B cell (primary cell): ENCODE measurements around the gene CSTF3. TPM values are rescaled to one million over a fixed set of nuclear protein-coding genes. Genes with fewer than 3 reads are reported as not detected.

ENCODE experiments used
- ATAC-seq: fragments of 200-7000 bp; cut with Tn5 transposase; one replicate; pipeline ENCODE4 v1.10.0; 2021; ENCODE audit warnings: low read depth, mild to moderate bottlenecking, moderate number of reproducible peaks, moderate library complexity
- CTCF ChIA-PET: fragments of 350-600 bp; sonication (Branson Sonifier 250); formaldehyde crosslinking; loops from one replicate; lab custom pipeline; 2021; ENCODE audit warnings: antibody characterized with exemption, inconsistent platforms; lab: Charles Lee
- POLR2A ChIA-PET: fragments of 350-600 bp; sonication (Branson Sonifier 250); formaldehyde crosslinking; loops from one replicate; lab custom pipeline; 2021; ENCODE audit warnings: antibody characterized with exemption; lab: Charles Lee
- DNase-seq: peaks from one replicate; pipeline ENCODE4 v3.0.0; 2013
- H2AFZ ChIP-seq: 2 replicates; pipeline ENCODE4 v1.6.1; 2012; ENCODE audit warnings: mild to moderate bottlenecking, low read depth, low read length; ENCODE audit not compliant: insufficient read depth, poor library complexity, severe bottlenecking
- H3K27ac ChIP-seq, 2 donors: 1 replicate in 1 of 2; 2 replicates in 1 of 2; pipeline ENCODE4 v1.5.1; 2012 to 2013; ENCODE audit warnings: low read length in 2 of 2, mild to moderate bottlenecking in 2 of 2, moderate library complexity in 1 of 2
- H3K27me3 ChIP-seq, 4 experiments: fragments of 200-600 bp in 1 of 4; sonication (generic) in 1 of 4; replicated peaks in 1 of 4; 1 replicate in 2 of 4; 2 replicates in 2 of 4; pipeline versions ENCODE4 v1.6.1 to v1.7.0; 2013 to 2016; ENCODE audit warnings: low read length in 3 of 4, mild to moderate bottlenecking in 2 of 4, mixed read lengths in 1 of 4, moderate library complexity in 1 of 4; ENCODE audit not compliant: insufficient read depth in 4 of 4, control insufficient read depth in 3 of 4; ENCODE audit errors: control extremely low read depth in 1 of 4
- H3K36me3 ChIP-seq, 2 experiments: replicated peaks in 1 of 2; 1 replicate in 1 of 2; 2 replicates in 1 of 2; pipeline versions ENCODE4 v1.6.1 to v1.7.1; 2013; ENCODE audit warnings: low read length in 1 of 2; ENCODE audit not compliant: insufficient read depth in 2 of 2, control insufficient read depth in 1 of 2; ENCODE audit errors: control extremely low read depth in 1 of 2, extremely low read depth in 1 of 2
- H3K4me1 ChIP-seq, 2 donors: fragments of 200-600 bp in 1 of 2; sonication (generic) in 1 of 2; 1 replicate in 1 of 2; 2 replicates in 1 of 2; pipeline versions ENCODE4 v1.5.1 to v1.6.1; 2013 to 2017; ENCODE audit warnings: low read length in 2 of 2; ENCODE audit not compliant: control insufficient read depth in 2 of 2, insufficient read depth in 2 of 2
- H3K4me2 ChIP-seq: replicated peaks from 2 replicates; pipeline ENCODE3; 2012; ENCODE audit warnings: mild to moderate bottlenecking, low read depth, low read length; ENCODE audit not compliant: poor library complexity, severe bottlenecking
- H3K4me3 ChIP-seq, 5 experiments: fragments of 200-600 bp in 1 of 5; sonication (generic) in 1 of 5; 1 replicate in 3 of 5; 2 replicates in 2 of 5; pipeline versions ENCODE4 v1.5.1 to v1.7.0; 2011 to 2016; ENCODE audit warnings: low read length in 4 of 5, mild to moderate bottlenecking in 4 of 5, low read depth in 2 of 5, control low read depth in 1 of 5, moderate library complexity in 1 of 5; ENCODE audit not compliant: insufficient read depth in 1 of 5; ENCODE audit errors: control extremely low read depth in 1 of 5, extremely low read depth in 1 of 5
- H3K79me2 ChIP-seq: fragments of 200-600 bp; sonication (generic); one replicate; pipeline ENCODE4 v1.6.0; 2016; ENCODE audit warnings: low read length; ENCODE audit not compliant: control insufficient read depth, insufficient read depth
- H3K9ac ChIP-seq: fragments of 200-600 bp; sonication (generic); 2 replicates; pipeline ENCODE4 v1.6.1; 2017; ENCODE audit warnings: mild to moderate bottlenecking, low read length, moderate library complexity
- H3K9me3 ChIP-seq, 3 donors: one replicate each; pipeline versions ENCODE4 v1.6.1 to v1.7.1; 2013; ENCODE audit warnings: low read length in 2 of 3; ENCODE audit not compliant: control insufficient read depth in 2 of 3, insufficient read depth in 1 of 3; ENCODE audit errors: control extremely low read depth in 1 of 3
- H4K20me1 ChIP-seq: 2 replicates; pipeline ENCODE4 v1.6.0; 2012; ENCODE audit warnings: mild to moderate bottlenecking, low read length; ENCODE audit not compliant: insufficient read depth, control insufficient read depth, poor library complexity, severe bottlenecking
- H3K27ac Mint-ChIP-seq: one replicate; pipeline ENCODE4 v1.8.0; 2021; ENCODE audit warnings: mixed read lengths
- H3K27me3 Mint-ChIP-seq: one replicate; pipeline ENCODE4 v1.8.0; 2021; ENCODE audit warnings: mixed read lengths
- H3K4me1 Mint-ChIP-seq: one replicate; pipeline ENCODE4 v1.8.0; 2021; ENCODE audit warnings: mixed read lengths
- H3K4me3 Mint-ChIP-seq: one replicate; pipeline ENCODE4 v1.8.0; 2021; ENCODE audit warnings: mixed read lengths
- H3K9me3 Mint-ChIP-seq: one replicate; pipeline ENCODE4 v1.8.0; 2022; ENCODE audit warnings: mixed read lengths; ENCODE audit not compliant: insufficient read depth
- EZH2 ChIP-seq: IDR thresholded peaks from 2 replicates; pipeline ENCODE4 v1.6.1; 2012; ENCODE audit warnings: borderline replicate concordance, low read depth, mild to moderate bottlenecking, moderate library complexity, low read length; ENCODE audit not compliant: insufficient read depth, poor library complexity, severe bottlenecking
- WGBS: methylation state at CpG from one replicate; pipeline ENCODE4 v1.1.5; 2013; ENCODE audit warnings: missing lambda C conversion rate; ENCODE audit not compliant: insufficient coverage; 5-methylcytosine and 5-hydroxymethylcytosine counted together
- intact Hi-C: fragments of 100-400 bp; cut with micrococcal nuclease; formaldehyde crosslinking; loops from one replicate; pipeline ENCODE4 v1.10.0; 2022
- polyA plus RNA-seq: library from polyadenylated mRNA; depleted of rRNA; stranded (reverse); fragments of >200 nt; gene quantifications from 2 replicates; pipeline ENCODE4 v1.2.3, GENCODE V29; 2012
- total RNA-seq, 2 donors: library from RNA; stranded (reverse); fragments of 120-200 nt in 1 of 2; gene quantifications; 1 replicate in 1 of 2; 2 replicates in 1 of 2; pipeline versions ENCODE4 v1.2.3 to v1.2.4, GENCODE V29; 2013 to 2022
- TF ChIP-seq, protein P1 (sequence below): fragments of 200-600 bp; IDR thresholded peaks from one replicate; pipeline ENCODE4 v1.8.0; 2022; ENCODE audit warnings: antibody characterized with exemption, mild to moderate bottlenecking

The CSTF3 gene
- total and polyA plus RNA-seq, 2 donors (not counting 1 experiment from before 2014, with no cell fraction given), result 14.4 to 42.2 TPM

DNA sequence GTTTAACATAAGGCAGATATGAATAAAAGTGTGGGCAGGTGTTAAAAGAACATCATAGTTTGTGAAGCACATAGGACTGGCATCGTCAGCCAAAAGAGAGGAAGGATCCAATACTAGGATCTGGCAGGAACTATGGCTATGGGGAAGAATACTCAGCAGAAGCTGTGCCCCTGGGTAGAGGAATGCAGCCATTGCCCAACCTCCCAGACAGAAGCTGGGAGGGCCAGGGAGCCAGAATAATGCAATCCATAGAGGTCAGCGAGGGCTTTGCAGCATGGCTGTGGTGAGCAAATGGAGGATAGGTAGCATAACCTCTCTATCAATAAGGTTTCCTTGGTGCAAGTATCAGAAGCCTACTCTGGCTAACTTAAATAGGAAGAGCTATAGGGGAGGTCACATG is 11.7 kb upstream of the CSTF3 start:
- H3K79me2 ChIP-seq, result no peaks in the 10 kb centered on the region
- ATAC-seq (no peak), DNase-seq (no peak)
- no peak overlapping the region for H2AFZ ChIP-seq
- no peak overlapping the region for H3K27ac ChIP-seq
- H3K4me2 ChIP-seq, result no peak overlapping the region
- no peak overlapping the region for H3K9ac ChIP-seq
- H3K4me1 ChIP-seq, result no peaks in the 10 kb centered on the region
- H4K20me1 ChIP-seq, result no peaks in the 10 kb centered on the region
- Mint-ChIP-seq H3K27ac (no peak overlapping the region), H3K4me3 (no peak overlapping the region), H3K4me1 (no peaks in the 10 kb centered on the region), H3K27me3 (no peaks in the 10 kb centered on the region), H3K9me3 (no peaks in the 10 kb centered on the region)
- H3K27me3 ChIP-seq, result no peaks in the 10 kb centered on the region
- TF ChIP-seq EZH2, result no peak
- TF ChIP-seq, protein P1, sequence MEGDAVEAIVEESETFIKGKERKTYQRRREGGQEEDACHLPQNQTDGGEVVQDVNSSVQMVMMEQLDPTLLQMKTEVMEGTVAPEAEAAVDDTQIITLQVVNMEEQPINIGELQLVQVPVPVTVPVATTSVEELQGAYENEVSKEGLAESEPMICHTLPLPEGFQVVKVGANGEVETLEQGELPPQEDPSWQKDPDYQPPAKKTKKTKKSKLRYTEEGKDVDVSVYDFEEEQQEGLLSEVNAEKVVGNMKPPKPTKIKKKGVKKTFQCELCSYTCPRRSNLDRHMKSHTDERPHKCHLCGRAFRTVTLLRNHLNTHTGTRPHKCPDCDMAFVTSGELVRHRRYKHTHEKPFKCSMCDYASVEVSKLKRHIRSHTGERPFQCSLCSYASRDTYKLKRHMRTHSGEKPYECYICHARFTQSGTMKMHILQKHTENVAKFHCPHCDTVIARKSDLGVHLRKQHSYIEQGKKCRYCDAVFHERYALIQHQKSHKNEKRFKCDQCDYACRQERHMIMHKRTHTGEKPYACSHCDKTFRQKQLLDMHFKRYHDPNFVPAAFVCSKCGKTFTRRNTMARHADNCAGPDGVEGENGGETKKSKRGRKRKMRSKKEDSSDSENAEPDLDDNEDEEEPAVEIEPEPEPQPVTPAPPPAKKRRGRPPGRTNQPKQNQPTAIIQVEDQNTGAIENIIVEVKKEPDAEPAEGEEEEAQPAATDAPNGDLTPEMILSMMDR, result no peak
- WGBS, result 100% methylated on average over 1 of the region's 2 CpGs
- H3K9me3 ChIP-seq, result no peaks in the 10 kb centered on the region
- intact Hi-C loops, result no loop called here
- ChIA-PET POLR2A (no interaction called here), CTCF (interaction anchor here (1.1 kb wide), 1 partner anchor 8 kb away, joined by 3 read pairs; no protein-coding TSS in a partner anchor)
- H3K4me3 ChIP-seq, result no peak overlapping the region
- H3K36me3 ChIP-seq, result no peaks in the 10 kb centered on the region

DNA sequence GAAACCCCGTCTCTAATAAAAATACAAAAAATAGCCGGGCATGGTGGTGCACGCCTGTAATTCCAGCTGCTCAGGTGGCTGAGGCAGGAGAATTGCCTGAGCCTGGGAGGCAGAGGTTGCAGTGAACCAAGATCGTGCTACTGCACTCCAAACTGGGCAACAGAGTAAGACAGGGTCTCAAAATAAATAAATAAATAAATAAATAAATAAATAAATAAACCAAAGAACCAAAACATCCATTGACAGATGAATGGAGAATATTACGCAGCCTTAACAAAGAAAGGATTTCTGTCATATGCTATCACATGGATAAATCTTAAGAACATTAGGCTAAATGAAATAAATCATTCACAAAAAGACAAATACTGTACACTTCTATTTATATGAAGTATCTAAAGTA is 11.1 kb upstream of the CSTF3 start:
- intact Hi-C loops, result no loop called here
- POLR2A ChIA-PET, result no interaction called here
- no peaks in the 10 kb centered on the region for H3K9me3 ChIP-seq
- DNase-seq (no peak), ATAC-seq (no peak)
- CTCF ChIA-PET, result interaction anchor here (1.1 kb wide), 1 partner anchor 7 kb away, joined by 3 read pairs; no protein-coding TSS in a partner anchor
- no peaks in the 10 kb centered on the region for H3K36me3 ChIP-seq
- Mint-ChIP-seq H3K4me1 (no peaks in the 10 kb centered on the region), H3K9me3 (no peaks in the 10 kb centered on the region), H3K27me3 (no peaks in the 10 kb centered on the region), H3K27ac (no peak overlapping the region), H3K4me3 (no peak overlapping the region)
- H3K27me3 ChIP-seq, result no peaks in the 10 kb centered on the region
- 100% methylated on average over 2 of the region's 5 CpGs for WGBS
- no peaks in the 10 kb centered on the region for H4K20me1 ChIP-seq
- H3K27ac ChIP-seq, result no peak overlapping the region
- no peak overlapping the region for H3K4me2 ChIP-seq
- H3K4me3 ChIP-seq, result no peak overlapping the region
- H2AFZ ChIP-seq, result no peak overlapping the region
- no peak overlapping the region for H3K9ac ChIP-seq
- TF ChIP-seq, protein P1, result no peak
- TF ChIP-seq EZH2, result no peak
- H3K79me2 ChIP-seq, result no peaks in the 10 kb centered on the region
- no peaks in the 10 kb centered on the region for H3K4me1 ChIP-seq
